Lung (tissue), 12 donors: ENCODE results near the gene ATP6V0B. TPM values are rescaled to one million over a fixed set of nuclear protein-coding genes. Genes with fewer than 3 reads are reported as not detected.

ENCODE experiments used
- ATAC-seq: fragments of 200-7000 bp; cut with Tn5 transposase; one replicate; pipeline ENCODE4 v1.9.1; 2020; ENCODE audit warnings: moderate number of reproducible peaks; ENCODE audit not compliant: insufficient read depth, low FRiP score
- DNase-seq, 3 donors: peaks; one replicate each; pipeline ENCODE4 v3.0.0-alpha.2; 2013 to 2017
- H3K27ac ChIP-seq, 2 donors: one replicate each; pipeline ENCODE4 v1.5.1; 2013; ENCODE audit warnings: mild to moderate bottlenecking in 2 of 2, moderate library complexity in 2 of 2, control low read depth in 1 of 2, inconsistent platforms in 1 of 2, low read depth in 1 of 2, low read length in 1 of 2
- H3K27me3 ChIP-seq, 3 donors: one replicate each; pipeline ENCODE4 v1.5.1; 2013; ENCODE audit warnings: low read length in 2 of 3; ENCODE audit not compliant: control insufficient read depth in 3 of 3, insufficient read depth in 3 of 3
- H3K36me3 ChIP-seq, 4 donors: one replicate each; pipeline ENCODE4 v1.5.1; 2013; ENCODE audit warnings: low read length in 4 of 4, mild to moderate bottlenecking in 1 of 4, moderate library complexity in 1 of 4; ENCODE audit not compliant: control insufficient read depth in 4 of 4, insufficient read depth in 4 of 4
- H3K4me1 ChIP-seq, 5 donors: one replicate each; pipeline ENCODE4 v1.5.1; 2013; ENCODE audit warnings: low read length in 5 of 5, mild to moderate bottlenecking in 2 of 5, moderate library complexity in 1 of 5; ENCODE audit not compliant: control insufficient read depth in 5 of 5, insufficient read depth in 5 of 5
- H3K4me3 ChIP-seq: one replicate; pipeline ENCODE4 v1.5.1; 2013; ENCODE audit warnings: mild to moderate bottlenecking, control low read depth, moderate library complexity
- H3K9ac ChIP-seq, 2 donors: one replicate each; pipeline ENCODE4 v1.5.1; 2013; ENCODE audit warnings: low read length in 2 of 2, control low read depth in 1 of 2; ENCODE audit not compliant: insufficient read depth in 1 of 2
- H3K9me3 ChIP-seq, 4 donors: one replicate each; pipeline ENCODE4 v1.5.1; 2013; ENCODE audit warnings: low read length in 3 of 4, mild to moderate bottlenecking in 1 of 4, moderate library complexity in 1 of 4; ENCODE audit not compliant: control insufficient read depth in 4 of 4, insufficient read depth in 3 of 4
- WGBS, 2 donors: extraction: QIAGEN DNeasy Blood & Tissue Kit; methylation state at CpG; one replicate each; pipeline ENCODE4 v1.1.7; 2013; 5-methylcytosine and 5-hydroxymethylcytosine counted together
- polyA plus RNA-seq, 2 donors: library from polyadenylated mRNA; stranded (reverse); fragments of 200-250 nt; gene quantifications; one replicate each; pipeline ENCODE4 v1.2.1, GENCODE V29; 2013
- total RNA-seq, 2 donors: library from RNA; depleted of rRNA in 1 of 2; stranded (reverse); fragments of >200 nt in 1 of 2; gene quantifications; one replicate each; pipeline ENCODE4 v1.2.1, GENCODE V29; 2014 to 2021
- TF ChIP-seq, protein P1 (sequence below): IDR thresholded peaks from 2 replicates; pipeline ENCODE4 v1.5.1; 2012; ENCODE audit warnings: mild to moderate bottlenecking; ENCODE audit errors: control extremely low read depth, extremely low read depth
- donor health status: control.
- donor health status: control.
- donor health status: Bipolar disorder and iron deficiency.
- donor health status: healthy.
- donor health status: DM: yes; HTN: yes; CAD: no.

ATP6V0B gene
- total and polyA plus RNA-seq, 4 donors: 71.2 to 484 (median 283) TPM

DNA sequence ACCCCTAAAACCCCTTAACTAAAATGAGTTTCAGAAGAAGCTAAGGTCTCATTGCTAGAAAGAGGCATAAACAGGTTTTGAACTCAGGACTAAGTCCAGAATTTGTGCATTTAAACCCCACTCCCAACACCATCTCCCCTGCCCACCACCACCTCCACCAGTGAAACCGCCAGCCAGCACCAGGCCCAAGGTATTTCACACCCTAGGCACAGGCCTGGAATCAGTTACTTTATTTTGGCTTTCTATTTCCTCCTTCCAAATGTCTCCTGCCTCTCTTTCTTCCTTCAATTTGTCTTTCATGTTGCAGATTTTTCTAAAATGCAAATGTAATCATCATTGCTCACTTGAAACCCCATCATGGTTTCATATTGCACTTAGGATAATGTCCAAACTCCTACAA lies 29.9 kb upstream of the ATP6V0B start:
- Histone ChIP-seq H3K36me3 (peaks cover 0 to 7% (median 0%) of the 10 kb centered on the region in 4 donors), H3K9ac (no peak overlapping the region), H3K27me3 (no peaks in the 10 kb centered on the region), H3K4me3 (no peak overlapping the region), H3K27ac (no peak overlapping the region), H3K4me1 (peaks cover 3 to 19% (median 13%) of the 10 kb centered on the region in 5 donors), H3K9me3 (no peaks in the 10 kb centered on the region)
- TF ChIP-seq, protein P1, sequence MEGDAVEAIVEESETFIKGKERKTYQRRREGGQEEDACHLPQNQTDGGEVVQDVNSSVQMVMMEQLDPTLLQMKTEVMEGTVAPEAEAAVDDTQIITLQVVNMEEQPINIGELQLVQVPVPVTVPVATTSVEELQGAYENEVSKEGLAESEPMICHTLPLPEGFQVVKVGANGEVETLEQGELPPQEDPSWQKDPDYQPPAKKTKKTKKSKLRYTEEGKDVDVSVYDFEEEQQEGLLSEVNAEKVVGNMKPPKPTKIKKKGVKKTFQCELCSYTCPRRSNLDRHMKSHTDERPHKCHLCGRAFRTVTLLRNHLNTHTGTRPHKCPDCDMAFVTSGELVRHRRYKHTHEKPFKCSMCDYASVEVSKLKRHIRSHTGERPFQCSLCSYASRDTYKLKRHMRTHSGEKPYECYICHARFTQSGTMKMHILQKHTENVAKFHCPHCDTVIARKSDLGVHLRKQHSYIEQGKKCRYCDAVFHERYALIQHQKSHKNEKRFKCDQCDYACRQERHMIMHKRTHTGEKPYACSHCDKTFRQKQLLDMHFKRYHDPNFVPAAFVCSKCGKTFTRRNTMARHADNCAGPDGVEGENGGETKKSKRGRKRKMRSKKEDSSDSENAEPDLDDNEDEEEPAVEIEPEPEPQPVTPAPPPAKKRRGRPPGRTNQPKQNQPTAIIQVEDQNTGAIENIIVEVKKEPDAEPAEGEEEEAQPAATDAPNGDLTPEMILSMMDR: no peak
- 100% methylated on average over 1 of the region's 1 CpG for WGBS, 2 donors
- DNase-seq: no peak
- no peak for ATAC-seq

DNA sequence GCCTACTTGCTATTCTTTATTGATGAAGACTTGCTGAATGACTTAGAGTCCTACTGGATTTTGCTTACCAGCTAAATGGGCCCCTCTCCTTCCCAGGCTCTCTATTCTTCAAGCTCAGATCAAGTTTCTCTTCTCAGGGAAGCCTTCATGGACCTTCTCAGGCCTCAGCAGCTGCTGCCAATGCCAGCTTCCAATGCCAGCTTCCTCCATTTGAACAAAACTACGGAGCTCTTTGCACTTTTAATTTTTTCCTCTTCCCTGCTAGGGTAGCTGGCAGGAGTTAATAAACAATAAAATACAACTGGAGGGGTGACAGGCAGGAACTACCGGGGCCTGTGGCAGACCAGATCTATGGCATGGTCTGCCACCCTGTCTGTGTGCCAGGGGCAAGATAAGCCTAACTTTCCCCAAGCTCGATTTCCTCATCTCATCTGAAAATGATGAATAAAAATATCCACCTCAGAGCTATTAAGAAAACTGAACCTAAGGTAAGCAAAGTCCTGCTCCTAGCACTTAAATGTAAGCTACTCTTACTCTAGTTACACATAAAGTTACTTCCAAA lies 29.0 kb upstream of the ATP6V0B start:
- TF ChIP-seq, protein P1: no peak
- H3K9me3 ChIP-seq: no peaks in the 10 kb centered on the region
- H3K4me1 ChIP-seq: peaks cover 3 to 20% (median 13%) of the 10 kb centered on the region in 5 donors
- no peaks in the 10 kb centered on the region for H3K27me3 ChIP-seq
- H3K9ac ChIP-seq: no peak overlapping the region
- DNase-seq (no peak), ATAC-seq (no peak)
- peak overlapping the region; percentile 40 for H3K4me3 ChIP-seq
- WGBS, 2 donors: 3 to 6% methylated on average over 3 of the region's 3 CpGs
- H3K36me3 ChIP-seq: peaks cover 0 to 10% (median 0%) of the 10 kb centered on the region in 4 donors
- peak overlapping the region; percentile 33 to 97 for H3K27ac ChIP-seq

DNA sequence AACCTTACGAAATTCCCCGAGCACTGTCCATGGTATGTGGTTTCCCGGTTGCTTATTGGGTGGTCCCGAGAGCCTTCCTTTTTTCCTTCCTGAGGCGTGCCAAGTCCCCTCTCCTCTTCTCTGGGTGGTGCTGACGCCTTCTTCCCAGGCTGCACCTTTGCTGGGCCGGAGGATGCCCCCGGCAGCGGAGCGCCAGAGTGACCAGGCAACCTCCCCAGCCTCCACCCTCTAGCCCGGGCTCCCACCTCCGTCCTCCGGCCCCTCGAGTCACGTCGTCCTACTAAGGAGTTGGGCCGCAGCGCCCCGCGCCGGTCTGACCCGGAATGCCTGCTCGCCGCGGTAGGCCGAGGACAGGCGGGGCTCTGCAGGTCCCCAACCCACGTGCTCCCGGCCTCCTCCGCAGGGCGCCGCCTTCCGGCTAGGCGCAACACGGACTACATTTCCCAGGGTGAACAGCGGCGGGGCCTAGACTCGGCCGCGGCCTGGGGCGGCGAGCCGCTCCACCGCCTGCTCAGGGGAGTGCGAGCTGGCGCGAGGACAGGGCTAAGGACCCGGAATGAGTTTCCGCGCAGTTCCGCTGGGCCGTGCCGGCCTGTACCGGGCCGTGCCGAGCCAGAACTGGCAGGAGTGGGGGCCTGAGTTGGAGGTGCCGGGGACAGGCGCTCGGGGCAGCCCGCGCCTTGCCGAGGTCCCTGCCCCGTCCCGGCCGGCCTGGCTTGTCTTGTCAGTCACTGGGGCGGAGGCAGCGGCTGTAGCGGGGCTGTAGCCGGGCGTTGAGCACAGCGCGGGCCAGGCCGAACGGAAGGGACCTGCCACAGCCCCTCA lies 28.3 kb upstream of the ATP6V0B start, which contains the start of gene IPO13:
IPO13 (plus strand) TSS at position 715 of the 825 bp plus-strand sequence. CDS start 651 bp downstream, outside the sequence.
- WGBS, 2 donors: 0 to 1% methylated on average over 72 to 74 of the region's 74 CpGs
- DNase-seq (peak; percentile 96 to 97 (median 96)), ATAC-seq (peak; percentile 98)

More for the DNA sequence above, 28.3 kb upstream of the ATP6V0B start, which contains the start of gene IPO13:
- Histone ChIP-seq H3K4me3 (peak within 1 kb of the TSS; percentile 71), H3K27me3 (no peaks in the 10 kb centered on the region), H3K36me3 (peaks cover 0 to 10% (median 0%) of the 10 kb centered on the region in 4 donors), H3K9me3 (no peaks in the 10 kb centered on the region), H3K27ac (peak within 1 kb of the TSS; percentile 97 to 99), H3K4me1 (peaks cover 3 to 20% (median 13%) of the 10 kb centered on the region in 5 donors), H3K9ac (peak within 1 kb of the TSS; percentile 40 to 89)
- TF ChIP-seq, protein P1: peak; percentile 78
